HG03196 (cell line): ENCODE measurements around the gene BTBD2.

Experiments used
- ATAC-seq: cut with Tn5 transposase; IDR thresholded peaks from one replicate; pipeline ENCODE4 v1.9.1; 2021; ENCODE audit not compliant: unreplicated experiment

The BTBD2 gene

GRCh38 chr19:2015608-2015950 is at the start of gene BTBD2:
Gene BTBD2 (minus strand): TSS chr19:2015714. CDS start chr19:2015703, 11 bp downstream.
- no peak for ATAC-seq

- ATAC-seq = no peak
Observed at GRCh38 chr19:2064788-2065524, 49.4 kb upstream of the BTBD2 start.

- ATAC-seq = no peak
Observed at GRCh38 chr19:2064395-2064787, 48.9 kb upstream of the BTBD2 start.

- no peak for ATAC-seq
Observed at GRCh38 chr19:2063824-2064223, 48.3 kb upstream of the BTBD2 start.

GRCh38 chr19:2062770-2063169 is 47.3 kb upstream of the BTBD2 start:
- ATAC-seq = no peak

- no peak for ATAC-seq
Observed at GRCh38 chr19:2062389-2062729, 46.8 kb upstream of the BTBD2 start.

GRCh38 chr19:2061495-2062388 is 46.2 kb upstream of the BTBD2 start:
- ATAC-seq = peak; percentile 77

- ATAC-seq = peak; percentile 25
Observed at GRCh38 chr19:2060884-2061494, 45.5 kb upstream of the BTBD2 start.

- ATAC-seq = no peak
Observed at GRCh38 chr19:2059422-2060201, 44.1 kb upstream of the BTBD2 start.

- no peak for ATAC-seq
Observed at GRCh38 chr19:2058570-2059421, 43.3 kb upstream of the BTBD2 start.

- ATAC-seq = no peak
Observed at GRCh38 chr19:2057484-2058469, 42.3 kb upstream of the BTBD2 start.

GRCh38 chr19:2056837-2057192 is 41.3 kb upstream of the BTBD2 start:
- ATAC-seq = no peak

- no peak for ATAC-seq
Observed at GRCh38 chr19:2055931-2056836, 40.7 kb upstream of the BTBD2 start.

- no peak for ATAC-seq
Observed at GRCh38 chr19:2054763-2055162, 39.2 kb upstream of the BTBD2 start.

GRCh38 chr19:2053601-2054389 is 38.3 kb upstream of the BTBD2 start:
- ATAC-seq = no peak

GRCh38 chr19:2051773-2052704 is 36.5 kb upstream of the BTBD2 start:
- no peak for ATAC-seq
